ENCODE measurements around the gene SPATA20. TPM values are rescaled to one million over a fixed set of nuclear protein-coding genes. Genes with fewer than 3 reads are reported as not detected.
A peak's percentile ranks its signal among the peaks of the same experiment; 100 is the strongest.

Gene SPATA20
- total and polyA plus RNA-seq, 7 experiments from 2014 or later, result 3.7 to 19.4 (median 15.8) TPM

GRCh38 chr17:50558941-50559614 is 12.1 kb downstream of the SPATA20 start:
- H3K27me3 Mint-ChIP-seq, result peaks cover 29 to 60% (median 35%) of the 10 kb centered on the region in 5 donors
- no peak overlapping the region for H3K27ac ChIP-seq (ENCODE audit: low read depth, low read length)
- peaks cover 20 to 23% of the 10 kb centered on the region in 2 donors for H3K4me1 ChIP-seq (ENCODE audit: control insufficient read depth in 2 of 2, insufficient read depth in 2 of 2, low read length in 2 of 2)
- H3K27me3 ChIP-seq (ENCODE audit: control insufficient read depth in 2 of 2, insufficient read depth in 2 of 2, low read length in 2 of 2), result peaks cover 16 to 27% of the 10 kb centered on the region in 2 donors
- ATAC-seq (no peak), DNase-seq (peak in 3 of 9 donors; percentile 17 to 22 (median 20))
- H3K36me3 ChIP-seq (ENCODE audit: control insufficient read depth in 2 of 3, insufficient read depth in 3 of 3, low read length in 3 of 3), result no peaks in the 10 kb centered on the region
- no peak overlapping the region for H3K27ac Mint-ChIP-seq
- H3K36me3 Mint-ChIP-seq, result no peaks in the 10 kb centered on the region
- H3K9me3 ChIP-seq (ENCODE audit: control insufficient read depth in 2 of 3, low read length in 3 of 3), result no peaks in the 10 kb centered on the region
- H3K4me3 ChIP-seq (ENCODE audit: low read length), result peak overlapping the region; percentile 73
- intact Hi-C loops (cut with micrococcal nuclease), result no loop called here
- CTCF ChIA-PET, result no interaction called here
- H3K9me3 Mint-ChIP-seq, result no peaks in the 10 kb centered on the region
- H3K4me3 Mint-ChIP-seq, result peak overlapping the region; percentile 50 to 87 (median 79)
- H3K4me1 Mint-ChIP-seq, result peaks cover 12 to 36% (median 17%) of the 10 kb centered on the region in 7 donors
- POLR2A ChIA-PET, result interaction anchor here (1.0 to 2.0 kb wide), 3 partner anchors 9 to 18 kb away, joined by 3 to 9 read pairs (median 3); no protein-coding TSS in a partner anchor

DNA sequence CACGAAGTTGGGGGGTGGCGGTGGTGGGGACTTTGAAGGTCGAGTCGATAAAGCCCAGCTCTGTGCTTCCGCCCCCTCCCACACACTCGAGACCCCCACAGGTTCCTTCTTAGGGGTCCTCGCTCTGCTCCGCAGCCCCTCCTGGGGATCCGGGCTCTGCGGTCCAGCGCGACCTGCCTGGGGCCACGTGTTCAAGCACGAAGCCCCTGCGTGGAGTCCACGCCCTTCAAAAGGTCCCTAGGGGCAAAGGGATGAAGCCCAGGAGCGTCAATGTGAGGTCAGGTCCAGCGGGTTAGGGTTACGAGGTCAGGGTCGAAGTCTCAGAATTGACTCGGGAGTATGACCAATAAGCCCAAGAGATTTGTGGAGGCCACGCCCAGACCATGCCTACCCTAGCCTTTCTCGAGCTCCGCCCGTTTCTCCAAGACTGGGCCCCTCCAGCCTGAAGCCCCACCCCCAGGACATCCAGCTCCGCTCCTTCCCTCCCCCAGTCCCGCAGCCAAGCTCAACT is 12.8 kb downstream of the SPATA20 start:
- POLR2A ChIA-PET, result interaction anchor here (1.0 to 2.0 kb wide), 3 partner anchors 10 to 18 kb away, joined by 3 to 9 read pairs (median 3); no protein-coding TSS in a partner anchor
- H3K9me3 ChIP-seq (ENCODE audit: control insufficient read depth in 2 of 3, low read length in 3 of 3), result no peaks in the 10 kb centered on the region
- Mint-ChIP-seq H3K27ac (no peak overlapping the region), H3K4me1 (peaks cover 12 to 37% (median 17%) of the 10 kb centered on the region in 7 donors), H3K27me3 (peaks cover 33 to 66% (median 40%) of the 10 kb centered on the region in 5 donors), H3K36me3 (no peaks in the 10 kb centered on the region), H3K9me3 (no peaks in the 10 kb centered on the region), H3K4me3 (peak overlapping the region; percentile 68 to 87 (median 80))
- DNase-seq (peak in 3 of 9 donors; percentile 23 to 44 (median 27)), ATAC-seq (peak; percentile 32)
- H3K27me3 ChIP-seq (ENCODE audit: control insufficient read depth in 2 of 2, insufficient read depth in 2 of 2, low read length in 2 of 2), result peaks cover 19 to 27% of the 10 kb centered on the region in 2 donors
- H3K4me3 ChIP-seq (ENCODE audit: low read length), result peak overlapping the region; percentile 73
- intact Hi-C loops (cut with micrococcal nuclease), result loop anchor here (1.0 to 5.0 kb wide), 4 partner anchors 12 to 148 kb away; partner anchors contain the start of genes ANKRD40 (in 2 of the 2), RSAD1 (in 2 of the 2) and SPATA20 (in 2 of the 2)
- H3K4me1 ChIP-seq (ENCODE audit: control insufficient read depth in 2 of 2, insufficient read depth in 2 of 2, low read length in 2 of 2), result peaks cover 20 to 23% of the 10 kb centered on the region in 2 donors
- CTCF ChIA-PET, result interaction anchor here (0.6 to 0.7 kb wide), 2 partner anchors 114 to 356 kb away, joined by 3 read pairs; no protein-coding TSS in a partner anchor
- H3K27ac ChIP-seq (ENCODE audit: low read depth, low read length), result no peak overlapping the region
- H3K36me3 ChIP-seq (ENCODE audit: control insufficient read depth in 2 of 3, insufficient read depth in 3 of 3, low read length in 3 of 3), result no peaks in the 10 kb centered on the region

- Histone ChIP-seq H3K4me3 (ENCODE audit: low read length) (peak within 1 kb of the TSS; percentile 73), H3K9me3 (ENCODE audit: control insufficient read depth in 2 of 3, low read length in 3 of 3) (no peaks in the 10 kb centered on the region), H3K4me1 (ENCODE audit: control insufficient read depth in 2 of 2, insufficient read depth in 2 of 2, low read length in 2 of 2) (peaks cover 20 to 23% of the 10 kb centered on the region in 2 donors), H3K36me3 (ENCODE audit: control insufficient read depth in 2 of 3, insufficient read depth in 3 of 3, low read length in 3 of 3) (no peaks in the 10 kb centered on the region), H3K27me3 (ENCODE audit: control insufficient read depth in 2 of 2, insufficient read depth in 2 of 2, low read length in 2 of 2) (peaks cover 19 to 27% of the 10 kb centered on the region in 2 donors), H3K27ac (ENCODE audit: low read depth, low read length) (no peak within 1 kb of the TSS)
- Mint-ChIP-seq H3K4me1 (peaks cover 12 to 37% (median 21%) of the 10 kb centered on the region in 7 donors), H3K27me3 (peaks cover 38 to 71% (median 46%) of the 10 kb centered on the region in 5 donors), H3K27ac (peak within 1 kb of the TSS in 3 of 9 donors; percentile 13 to 28 (median 25)), H3K36me3 (no peaks in the 10 kb centered on the region), H3K9me3 (no peaks in the 10 kb centered on the region), H3K4me3 (peak within 1 kb of the TSS; percentile 68 to 87 (median 80))
- DNase-seq, result peak; percentile 72 to 93 (median 81)
- peak; percentile 94 for ATAC-seq
- ChIA-PET CTCF (interaction anchor here (0.6 to 0.7 kb wide), 2 partner anchors 115 to 356 kb away, joined by 3 read pairs; no protein-coding TSS in a partner anchor), POLR2A (interaction anchor here (0.7 to 2.0 kb wide), 4 partner anchors 10 to 19 kb away, joined by 3 to 9 read pairs (median 3); no protein-coding TSS in a partner anchor)
- intact Hi-C loops (cut with micrococcal nuclease), result loop anchor here (1.0 to 5.0 kb wide), 4 partner anchors 13 to 147 kb away; partner anchors contain the start of genes ANKRD40 (in 2 of the 2), RSAD1 (in 2 of the 2) and SPATA20 (in 2 of the 2)
These were observed 13.3 kb downstream of the SPATA20 start, which contains the start of gene CACNA1G for GRCh38 chr17:50560185-50560824. CACNA1G (plus strand) TSS chr17:50560715; CDS start chr17:50561460, 745 bp downstream.

- ChIA-PET POLR2A (interaction anchor here (0.7 to 2.0 kb wide), 2 partner anchors 14 to 20 kb away, joined by 3 to 9 read pairs; no protein-coding TSS in a partner anchor), CTCF (no interaction called here)
- H3K36me3 ChIP-seq (ENCODE audit: control insufficient read depth in 2 of 3, insufficient read depth in 3 of 3, low read length in 3 of 3), result no peaks in the 10 kb centered on the region
- peaks cover 20 to 23% of the 10 kb centered on the region in 2 donors for H3K4me1 ChIP-seq (ENCODE audit: control insufficient read depth in 2 of 2, insufficient read depth in 2 of 2, low read length in 2 of 2)
- H3K9me3 Mint-ChIP-seq, result no peaks in the 10 kb centered on the region
- H3K27me3 ChIP-seq (ENCODE audit: control insufficient read depth in 2 of 2, insufficient read depth in 2 of 2, low read length in 2 of 2), result peaks cover 19 to 27% of the 10 kb centered on the region in 2 donors
- H3K27ac ChIP-seq (ENCODE audit: low read depth, low read length), result no peak overlapping the region
- no peaks in the 10 kb centered on the region for H3K9me3 ChIP-seq (ENCODE audit: control insufficient read depth in 2 of 3, low read length in 3 of 3)
- H3K27me3 Mint-ChIP-seq, result peaks cover 45 to 79% (median 54%) of the 10 kb centered on the region in 5 donors
- ATAC-seq (peak; percentile 8), DNase-seq (peak in 4 of 9 donors; percentile 19 to 33 (median 29))
- intact Hi-C loops (cut with micrococcal nuclease), result loop anchor here (1.0 to 5.0 kb wide), 4 partner anchors 14 to 146 kb away; partner anchors contain the start of genes ANKRD40 (in 2 of the 2), RSAD1 (in 2 of the 2) and SPATA20 (in 2 of the 2)
- H3K4me3 ChIP-seq (ENCODE audit: low read length), result peak overlapping the region; percentile 73
- H3K27ac Mint-ChIP-seq, result no peak overlapping the region
- H3K4me3 Mint-ChIP-seq, result peak overlapping the region in 7 of 10 donors; percentile 13 to 87 (median 63)
- peaks cover 15 to 41% (median 24%) of the 10 kb centered on the region in 7 donors for H3K4me1 Mint-ChIP-seq
- H3K36me3 Mint-ChIP-seq, result no peaks in the 10 kb centered on the region
These were observed 14.2 kb downstream of the SPATA20 start for GRCh38 chr17:50560931-50561745.

GRCh38 chr17:50561746-50562141 is 14.8 kb downstream of the SPATA20 start:
- Histone ChIP-seq H3K4me1 (ENCODE audit: control insufficient read depth in 2 of 2, insufficient read depth in 2 of 2, low read length in 2 of 2) (peaks cover 20 to 23% of the 10 kb centered on the region in 2 donors), H3K4me3 (ENCODE audit: low read length) (no peak overlapping the region), H3K27me3 (ENCODE audit: control insufficient read depth in 2 of 2, insufficient read depth in 2 of 2, low read length in 2 of 2) (peaks cover 19 to 27% of the 10 kb centered on the region in 2 donors), H3K27ac (ENCODE audit: low read depth, low read length) (no peak overlapping the region), H3K36me3 (ENCODE audit: control insufficient read depth in 2 of 3, insufficient read depth in 3 of 3, low read length in 3 of 3) (no peaks in the 10 kb centered on the region), H3K9me3 (ENCODE audit: control insufficient read depth in 2 of 3, low read length in 3 of 3) (no peaks in the 10 kb centered on the region)
- intact Hi-C loops (cut with micrococcal nuclease), result loop anchor here (5.0 kb wide), 2 partner anchors 84 to 146 kb away; partner anchors contain the start of genes ANKRD40 (in 2 of the 2) and RSAD1 (in 2 of the 2)
- DNase-seq, result peak in 3 of 9 donors; percentile 22 to 26 (median 24)
- Mint-ChIP-seq H3K36me3 (no peaks in the 10 kb centered on the region), H3K4me3 (peak overlapping the region in 7 of 10 donors; percentile 60 to 87 (median 67)), H3K9me3 (no peaks in the 10 kb centered on the region), H3K27me3 (peaks cover 51 to 79% (median 60%) of the 10 kb centered on the region in 5 donors), H3K27ac (no peak overlapping the region), H3K4me1 (peaks cover 15 to 41% (median 24%) of the 10 kb centered on the region in 7 donors)
- ChIA-PET POLR2A (no interaction called here), CTCF (interaction anchor here (0.6 kb wide), 2 partner anchors 392 to 1384 kb away, joined by 3 read pairs; no protein-coding TSS in a partner anchor)
- ATAC-seq, result no peak
